HG03565 (cell line): ENCODE results near the gene E4F1.

Source experiments
- ATAC-seq: cut with Tn5 transposase; IDR thresholded peaks from one replicate; pipeline ENCODE4 v1.9.1; 2021; ENCODE audit warnings: mild to moderate bottlenecking, moderate library complexity; ENCODE audit not compliant: unreplicated experiment

E4F1 gene

GRCh38 chr16:2271848-2272461 is 48.6 kb downstream of the E4F1 start:
- ATAC-seq, result no peak

- ATAC-seq, result no peak
These were observed 50.1 kb downstream of the E4F1 start for GRCh38 chr16:2273484-2273883.

- no peak for ATAC-seq
These were observed 50.5 kb downstream of the E4F1 start for GRCh38 chr16:2273931-2274330.

DNA sequence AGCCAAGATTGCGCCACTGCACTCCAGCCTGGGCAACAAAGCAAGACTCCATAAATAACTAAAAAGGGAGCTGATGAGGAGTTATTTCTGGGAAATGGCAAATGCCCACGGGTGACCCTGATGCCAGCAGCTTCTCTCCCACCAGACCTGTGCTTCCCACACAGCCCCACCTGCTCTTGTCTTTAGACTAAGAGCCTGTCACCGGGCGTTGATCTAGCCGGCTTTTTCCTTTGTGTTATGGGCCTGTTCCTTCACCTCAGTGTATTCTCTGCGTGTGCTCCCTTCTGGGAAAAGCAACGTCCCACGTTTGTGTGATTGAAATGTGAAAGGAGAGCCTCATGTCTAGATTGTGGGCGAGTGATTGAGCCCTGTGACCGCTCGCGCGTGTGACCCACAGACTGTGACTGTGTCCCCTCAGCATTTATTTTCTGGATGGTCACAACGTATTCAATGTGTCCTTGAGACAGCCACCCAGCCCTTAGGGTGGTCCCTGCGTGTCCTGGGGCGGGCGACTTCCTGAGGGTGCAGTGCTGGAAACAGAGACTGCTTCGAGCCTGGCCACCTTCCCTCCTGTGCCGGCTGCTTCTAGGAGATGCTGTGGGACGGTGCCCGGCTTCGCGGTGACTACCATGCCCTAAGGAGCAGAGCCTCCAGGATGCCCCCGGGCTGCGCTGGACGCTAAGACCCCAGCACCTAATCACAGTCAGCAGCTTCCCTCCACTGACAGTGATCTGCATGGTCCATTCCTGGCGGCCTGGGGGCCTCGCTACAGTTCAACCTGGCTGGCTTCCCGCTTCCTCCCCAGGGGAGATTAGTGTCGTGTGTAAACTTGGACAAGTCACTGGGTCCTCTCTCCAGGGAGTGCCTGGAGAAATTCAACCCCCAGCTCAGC is 52.3 kb downstream of the E4F1 start:
- no peak for ATAC-seq

GRCh38 chr16:2276368-2277195 is 53.2 kb downstream of the E4F1 start:
- no peak for ATAC-seq

GRCh38 chr16:2277466-2278271 is 54.3 kb downstream of the E4F1 start:
- ATAC-seq, result no peak

GRCh38 chr16:2278272-2278608 is 54.8 kb downstream of the E4F1 start:
- ATAC-seq, result no peak

- ATAC-seq, result no peak
These were observed 55.8 kb downstream of the E4F1 start for GRCh38 chr16:2278956-2279800.

DNA sequence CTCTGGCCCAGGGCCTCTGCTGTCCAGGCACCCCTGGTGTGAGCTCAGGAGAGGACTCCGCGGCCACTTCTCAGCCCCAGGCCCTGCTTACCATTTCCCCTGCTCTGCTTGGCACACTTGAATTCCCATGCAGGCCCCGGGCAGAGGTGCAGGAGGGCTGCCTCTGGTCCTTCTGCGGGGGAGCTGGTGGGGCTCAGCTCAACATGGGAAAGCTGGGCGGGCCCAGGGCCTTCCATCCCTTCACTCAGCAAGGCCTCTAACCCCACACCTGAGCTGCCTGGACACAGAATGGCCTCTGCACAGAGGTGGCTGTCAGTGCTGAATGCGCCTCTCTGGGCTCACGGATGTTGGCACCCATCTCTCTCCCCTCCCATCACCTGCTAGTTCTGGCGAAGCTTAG is 57.1 kb downstream of the E4F1 start:
- ATAC-seq, result no peak

DNA sequence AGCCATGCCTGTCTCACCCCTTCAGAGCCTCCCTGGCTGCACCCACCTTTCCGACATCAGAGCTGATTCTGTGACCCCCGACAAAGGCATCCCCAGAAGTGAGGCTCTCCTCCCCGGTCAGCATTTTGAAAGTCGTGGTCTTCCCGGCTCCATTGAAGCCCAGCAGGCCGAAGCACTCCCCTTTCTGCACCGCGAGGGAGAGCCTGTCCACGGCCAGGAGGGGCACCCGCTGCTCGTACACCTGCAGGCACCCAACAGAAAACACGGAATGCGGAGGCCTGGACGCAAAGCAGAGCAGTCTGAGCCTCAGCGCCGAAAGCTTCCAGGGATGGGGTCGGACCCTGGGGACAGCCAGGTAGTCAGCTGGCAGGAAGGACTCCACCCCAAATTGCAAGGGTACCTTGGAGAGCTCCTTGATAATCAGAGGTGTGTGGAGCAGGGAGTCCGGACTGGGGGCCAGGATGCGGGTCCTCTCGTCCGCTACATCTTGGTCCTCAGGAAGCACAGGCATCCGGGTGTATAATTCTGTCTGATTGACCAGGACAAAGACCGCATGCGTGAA is 57.7 kb downstream of the E4F1 start:
- no peak for ATAC-seq

DNA sequence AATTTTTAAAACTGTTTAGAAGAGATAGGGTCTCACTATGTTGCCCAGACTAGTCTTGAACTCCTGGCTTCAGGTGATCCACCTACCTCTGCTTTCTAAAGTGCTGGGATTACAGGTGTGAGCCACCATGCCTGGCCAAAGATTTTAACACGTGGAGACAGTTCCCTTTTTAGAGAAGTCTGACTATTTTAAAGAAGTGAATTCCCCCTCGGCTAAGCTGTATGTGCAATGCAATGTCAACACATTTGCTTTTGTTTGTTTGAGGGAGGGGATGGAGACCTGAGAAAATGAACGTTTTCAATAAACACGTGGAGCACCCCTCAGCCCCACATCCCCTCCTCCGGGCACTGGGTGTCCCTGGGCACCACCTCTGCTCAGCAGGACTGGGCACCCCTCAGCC is 58.9 kb downstream of the E4F1 start:
- ATAC-seq, result no peak

DNA sequence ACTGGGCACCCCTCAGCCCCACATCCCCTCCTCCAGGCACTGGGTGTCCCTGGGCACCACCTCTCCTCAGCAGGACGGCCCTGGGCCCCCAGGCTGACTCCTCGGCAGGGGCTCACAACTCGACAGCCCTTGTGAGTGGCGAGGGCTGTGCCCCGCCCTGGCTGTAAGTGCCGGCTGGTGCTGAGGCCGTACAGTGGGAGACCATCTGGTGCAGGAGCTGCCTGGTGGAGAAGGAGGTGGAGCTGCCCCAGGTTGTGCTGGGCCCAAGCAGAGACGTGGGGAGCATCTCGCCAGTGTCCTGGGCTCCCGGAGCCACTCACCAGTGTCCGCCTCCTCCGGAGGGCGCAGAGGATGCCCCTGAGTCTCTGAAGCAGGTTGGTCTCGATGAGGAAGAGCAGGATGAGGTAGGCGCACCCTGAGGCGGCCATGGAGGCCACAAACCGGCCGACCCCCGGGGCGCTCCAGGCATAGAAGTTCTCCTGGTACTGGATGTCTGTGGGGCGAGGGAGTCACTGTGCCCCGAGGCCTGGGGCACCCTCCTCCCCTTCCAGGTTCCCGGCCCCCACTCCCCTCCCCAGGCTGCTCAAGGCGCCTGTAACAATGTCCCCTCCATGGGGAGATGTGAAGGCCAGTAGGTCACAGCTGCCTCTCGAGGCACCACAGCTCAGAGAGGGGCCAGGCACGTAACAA is 59.6 kb downstream of the E4F1 start:
- ATAC-seq, result no peak

DNA sequence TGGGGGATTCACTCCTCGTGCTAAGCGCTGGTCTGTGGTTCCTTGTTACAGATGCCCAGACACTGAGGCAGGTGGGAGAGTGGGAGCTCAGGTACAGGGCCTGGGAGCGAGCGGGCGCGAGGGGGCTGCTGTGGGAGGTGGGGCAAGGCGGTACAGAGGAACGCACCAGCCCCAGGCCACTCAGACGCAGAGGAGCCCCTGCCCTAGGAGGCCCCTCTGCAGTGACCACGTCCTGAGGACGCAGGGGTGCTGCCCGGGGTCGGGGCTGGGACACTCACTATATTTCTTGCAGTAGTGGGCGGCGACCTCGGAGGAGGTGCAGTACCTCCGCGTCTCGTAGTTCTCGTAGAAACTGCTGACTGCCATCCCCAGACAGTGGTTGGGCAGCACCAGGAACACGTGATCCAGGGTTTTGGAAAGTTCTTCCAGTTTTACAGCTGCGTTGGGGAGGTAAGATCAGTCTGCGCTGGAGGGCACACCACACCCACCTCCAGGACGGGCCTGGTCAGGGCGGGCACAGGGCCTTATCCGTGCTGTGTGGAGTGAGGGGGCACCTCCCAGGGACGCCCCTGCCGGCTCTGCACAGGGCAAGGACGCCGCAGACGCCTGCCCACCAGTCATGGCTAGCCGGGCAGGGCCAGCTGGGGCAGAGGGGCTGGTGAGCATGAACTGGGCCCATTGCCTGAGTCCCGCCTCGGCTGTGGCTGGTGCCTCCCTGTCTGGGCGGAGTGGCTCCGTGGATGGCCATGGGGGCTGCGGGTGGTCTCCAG is 60.8 kb downstream of the E4F1 start:
- no peak for ATAC-seq

DNA sequence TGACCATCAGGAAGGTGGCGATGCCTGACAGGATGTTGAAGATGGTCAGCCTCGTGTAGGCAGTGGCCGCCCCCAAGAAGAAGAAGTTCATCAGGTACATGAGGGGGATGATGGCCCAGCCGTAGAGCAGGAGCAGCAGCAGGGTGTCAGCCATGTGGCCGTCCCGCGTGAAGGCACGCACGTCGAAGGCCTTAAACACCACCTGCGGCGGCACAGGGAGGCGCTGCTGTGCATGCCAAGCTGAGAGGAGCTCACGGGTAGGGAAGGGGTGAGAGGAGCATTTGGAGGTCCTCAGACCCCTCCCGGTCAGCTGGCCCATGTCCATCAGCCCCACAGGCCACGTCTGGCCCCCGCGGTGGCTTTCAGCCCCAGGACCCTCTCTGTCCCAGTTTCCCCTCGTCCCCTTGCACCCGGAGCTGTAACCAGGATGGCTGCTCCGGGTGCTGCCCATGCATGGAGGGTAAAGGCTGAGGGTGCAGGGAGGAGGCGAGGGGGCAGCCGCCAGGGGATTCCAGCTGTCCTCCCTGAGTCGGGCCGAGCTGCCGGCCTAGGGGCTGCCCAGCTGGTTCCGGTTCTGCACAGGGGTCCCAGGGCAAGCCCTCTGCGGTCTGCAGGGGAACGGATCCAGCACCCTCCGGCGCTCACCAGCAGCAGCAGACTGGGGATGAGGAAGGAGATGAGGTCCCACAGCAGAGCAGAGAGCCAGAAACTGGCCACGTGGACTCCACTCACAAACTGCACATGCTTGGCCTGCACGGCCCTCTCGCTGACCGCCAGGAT is 61.6 kb downstream of the E4F1 start:
- no peak for ATAC-seq
